ENCODE results near the gene DHX35.

DNA sequence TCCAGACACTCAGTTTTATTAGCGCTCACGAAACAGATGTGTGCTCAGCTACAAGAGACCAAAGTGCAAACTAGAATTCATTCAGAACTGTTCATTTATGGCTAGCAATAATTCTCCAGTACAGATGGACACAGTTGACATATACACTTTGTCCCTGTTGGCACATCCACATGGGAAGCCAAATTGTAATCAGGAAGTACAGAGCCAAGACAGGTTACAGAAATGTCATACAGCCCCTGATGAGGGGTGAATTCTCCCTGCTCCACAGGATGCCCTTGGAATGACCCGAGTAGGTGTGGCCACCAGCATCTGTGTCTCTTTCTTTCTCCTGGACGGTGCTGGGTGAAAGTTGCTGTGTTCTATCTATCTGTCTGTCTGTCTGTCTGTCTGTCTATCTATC, 7.6 kb downstream of the DHX35 start:
- TF ChIP-seq POLR2A (IDR thresholded peaks at IDR 0.05), result no peak
- TF ChIP-seq, protein P1, sequence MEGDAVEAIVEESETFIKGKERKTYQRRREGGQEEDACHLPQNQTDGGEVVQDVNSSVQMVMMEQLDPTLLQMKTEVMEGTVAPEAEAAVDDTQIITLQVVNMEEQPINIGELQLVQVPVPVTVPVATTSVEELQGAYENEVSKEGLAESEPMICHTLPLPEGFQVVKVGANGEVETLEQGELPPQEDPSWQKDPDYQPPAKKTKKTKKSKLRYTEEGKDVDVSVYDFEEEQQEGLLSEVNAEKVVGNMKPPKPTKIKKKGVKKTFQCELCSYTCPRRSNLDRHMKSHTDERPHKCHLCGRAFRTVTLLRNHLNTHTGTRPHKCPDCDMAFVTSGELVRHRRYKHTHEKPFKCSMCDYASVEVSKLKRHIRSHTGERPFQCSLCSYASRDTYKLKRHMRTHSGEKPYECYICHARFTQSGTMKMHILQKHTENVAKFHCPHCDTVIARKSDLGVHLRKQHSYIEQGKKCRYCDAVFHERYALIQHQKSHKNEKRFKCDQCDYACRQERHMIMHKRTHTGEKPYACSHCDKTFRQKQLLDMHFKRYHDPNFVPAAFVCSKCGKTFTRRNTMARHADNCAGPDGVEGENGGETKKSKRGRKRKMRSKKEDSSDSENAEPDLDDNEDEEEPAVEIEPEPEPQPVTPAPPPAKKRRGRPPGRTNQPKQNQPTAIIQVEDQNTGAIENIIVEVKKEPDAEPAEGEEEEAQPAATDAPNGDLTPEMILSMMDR (IDR thresholded peaks at IDR 0.05), result no peak
